K562 (cell line): ENCODE measurements around the gene MLYCD. TPM values are rescaled to one million over a fixed set of nuclear protein-coding genes. Genes with fewer than 3 reads are reported as not detected.

ENCODE experiments used
- ATAC-seq: fragments of 200-7000 bp; cut with Tn5 transposase; 3 replicates; pipeline ENCODE4 v1.9.1; 2020; ENCODE audit warnings: moderate library complexity
- BruUV-seq: library from RNA; stranded (reverse); fragments of 400-500 nt; replicated peaks from 2 replicates; lab custom pipeline; 2021; lab: Mats Ljungman, UMichigan
- CTCF ChIA-PET: fragments of 300-600 bp; formaldehyde crosslinking; extraction: SDS; loops from one replicate; lab custom pipeline; 2021; ENCODE audit warnings: low intra/inter-chr PET ratio; lab: Yijun Ruan, JAX
- POLR2A ChIA-PET: fragments of 300-600, 350-650 bp; sonication (Branson Sonifier 250); formaldehyde crosslinking; extraction: SDS; loops from one replicate; lab custom pipeline; 2021; ENCODE audit warnings: antibody characterized with exemption, inconsistent platforms; lab: Yijun Ruan, JAX
- DNase-seq, 4 experiments: peaks; one replicate each; pipeline versions ENCODE4 v3.0.0 to v3.0.0-alpha.2; 2011 to 2018; ENCODE audit warnings: low spot score in 3 of 4, mixed read lengths in 3 of 4; ENCODE audit errors: extremely low read depth in 1 of 4
- FAIRE-seq: peaks from 2 replicates; lab custom pipeline; 2011; peaks lifted over from hg19 to GRCh38; lab: Jason Lieb, UNC
- H2AFZ ChIP-seq: 2 replicates; pipeline ENCODE4 v1.6.0; 2011; ENCODE audit warnings: low read depth, low read length, control low read depth, inconsistent platforms
- H3K27ac ChIP-seq: fragments of 200-600 bp; 3 replicates; pipeline ENCODE4 v1.8.0; 2011; ENCODE audit warnings: low read depth, mild to moderate bottlenecking, control low read depth, inconsistent platforms, low read length, moderate library complexity, mixed read lengths; ENCODE audit errors: extremely low read depth
- H3K27me3 ChIP-seq, 2 experiments: fragments of 300-600 bp in 1 of 2; 2 replicates in 1 of 2; 3 replicates in 1 of 2; pipeline versions ENCODE4 v1.6.0 to v1.8.0; 2011; ENCODE audit warnings: inconsistent platforms in 2 of 2, low read length in 2 of 2, mild to moderate bottlenecking in 1 of 2, mixed read lengths in 1 of 2, moderate library complexity in 1 of 2; ENCODE audit not compliant: control insufficient read depth in 2 of 2, insufficient read depth in 2 of 2
- H3K36me3 ChIP-seq: fragments of 300-600 bp; 3 replicates; pipeline ENCODE4 v1.8.0; 2011; ENCODE audit warnings: mild to moderate bottlenecking, low read length, inconsistent platforms; ENCODE audit not compliant: control insufficient read depth, insufficient read depth
- H3K4me1 ChIP-seq, 2 experiments: fragments of 200-600 bp in 1 of 2; replicated peaks in 1 of 2; 2 replicates in 1 of 2; 3 replicates in 1 of 2; pipeline versions ENCODE4 v1.5.1 to v1.8.0; 2011; ENCODE audit warnings: inconsistent platforms in 2 of 2, low read length in 2 of 2, mild to moderate bottlenecking in 1 of 2, mixed read lengths in 1 of 2, moderate library complexity in 1 of 2; ENCODE audit not compliant: control insufficient read depth in 2 of 2, insufficient read depth in 2 of 2
- H3K4me2 ChIP-seq: 2 replicates; pipeline ENCODE4 v1.6.1; 2011; ENCODE audit warnings: low read length, control low read depth, inconsistent platforms, mixed read lengths; ENCODE audit not compliant: insufficient read depth
- H3K4me3 ChIP-seq: fragments of 200-600 bp; sonication (generic), shearing (Covaris generic); 2 replicates; pipeline ENCODE4 v1.5.1; 2016; ENCODE audit warnings: control low read depth, inconsistent platforms
- H3K79me2 ChIP-seq: fragments of 200-600 bp; 3 replicates; pipeline ENCODE4 v1.8.0; 2011; ENCODE audit warnings: low read length, inconsistent platforms; ENCODE audit not compliant: control insufficient read depth, insufficient read depth
- H3K9ac ChIP-seq, 2 experiments: 2 replicates each; pipeline versions ENCODE4 v1.6.0 to v1.6.1; 2011; ENCODE audit warnings: low read depth in 2 of 2, low read length in 2 of 2, control low read depth in 1 of 2, inconsistent platforms in 1 of 2, mild to moderate bottlenecking in 1 of 2, mixed read lengths in 1 of 2; ENCODE audit not compliant: insufficient read depth in 1 of 2
- H3K9me1 ChIP-seq: one replicate; pipeline ENCODE4 v1.6.0; 2011; ENCODE audit warnings: inconsistent platforms, mild to moderate bottlenecking, low read length, moderate library complexity; ENCODE audit not compliant: control insufficient read depth, insufficient read depth
- H3K9me3 ChIP-seq: replicated peaks from 2 replicates; pipeline ENCODE4 v1.5.1; 2011; ENCODE audit warnings: low read depth, low read length, inconsistent platforms; ENCODE audit not compliant: control insufficient read depth, insufficient read depth
- H4K20me1 ChIP-seq: replicated peaks from 2 replicates; pipeline ENCODE4 v1.6.1; 2011; ENCODE audit warnings: low read length, inconsistent platforms, mixed read lengths; ENCODE audit not compliant: control insufficient read depth, insufficient read depth
- BRF1 ChIP-seq: IDR thresholded peaks from 3 replicates; pipeline ENCODE4 v1.6.1; 2011; ENCODE audit warnings: borderline replicate concordance, mild to moderate bottlenecking; ENCODE audit not compliant: insufficient read length; ENCODE audit errors: extremely low read depth
- CBFA2T2 ChIP-seq: fragments of 450-650 bp; conservative IDR thresholded peaks from 2 replicates; pipeline ENCODE4 v1.6.1; 2017; ENCODE audit warnings: mild to moderate bottlenecking
- CREB3 ChIP-seq: fragments of 450-650 bp; conservative IDR thresholded peaks from 2 replicates; pipeline ENCODE4 v1.6.1; 2016; ENCODE audit warnings: missing genetic modification characterization, low read depth, mild to moderate bottlenecking, missing compliant biosample characterization, moderate library complexity
- E2F6 ChIP-seq, 2 experiments: IDR thresholded peaks; 2 replicates each; pipeline ENCODE4 v1.6.1; 2011; ENCODE audit warnings: borderline replicate concordance in 1 of 2, control low read depth in 1 of 2, low read depth in 1 of 2, low read length in 1 of 2, mild to moderate bottlenecking in 1 of 2, mixed read lengths in 1 of 2, moderate library complexity in 1 of 2; ENCODE audit not compliant: insufficient read depth in 1 of 2, insufficient read length in 1 of 2, poor library complexity in 1 of 2, severe bottlenecking in 1 of 2; ENCODE audit errors: extremely low read depth in 1 of 2
- MAFF ChIP-seq: IDR thresholded peaks from 2 replicates; pipeline ENCODE4 v1.6.1; 2012; ENCODE audit warnings: low read length, improper control_type of control experiment
- MAX ChIP-seq: sonication (generic); formaldehyde crosslinking; IDR thresholded peaks from 2 replicates; pipeline ENCODE4 v1.9.0; 2022; ENCODE audit warnings: mild to moderate bottlenecking, missing genetic modification reagents
- NKRF ChIP-seq: fragments of 450-650 bp; IDR thresholded peaks from 2 replicates; pipeline ENCODE4 v1.6.1; 2016; ENCODE audit warnings: borderline replicate concordance
- NR1H2 ChIP-seq: sonication (generic); formaldehyde crosslinking; IDR thresholded peaks from 2 replicates; pipeline ENCODE4 v1.4.0; 2020; ENCODE audit warnings: mild to moderate bottlenecking, missing genetic modification reagents
- SRSF7 ChIP-seq: fragments of 200-400 bp; formaldehyde crosslinking; optimal IDR thresholded peaks from 2 replicates; pipeline ENCODE3; 2017; ENCODE audit warnings: mild to moderate bottlenecking, low read depth, low read length
- VEZF1 ChIP-seq: fragments of 200-800 bp; sonication (Bioruptor generic); IDR thresholded peaks from 2 replicates; pipeline ENCODE4 v1.6.1; 2017; ENCODE audit warnings: missing genetic modification characterization, missing compliant biosample characterization
- ZBTB9 ChIP-seq: fragments of 450-650 bp; formaldehyde crosslinking; IDR thresholded peaks from 2 replicates; pipeline ENCODE4 v1.4.0; 2020; ENCODE audit warnings: mild to moderate bottlenecking, moderate library complexity
- ZNF740 ChIP-seq, 3 experiments: fragments of 200-800 bp in 1 of 3; sonication (Bioruptor generic) in 1 of 3; sonication (generic) in 1 of 3; formaldehyde crosslinking in 1 of 3; IDR thresholded peaks; 2 replicates each; pipeline versions ENCODE4 v1.6.1 to v1.8.0; 2016 to 2022; ENCODE audit warnings: mild to moderate bottlenecking in 2 of 3, missing compliant biosample characterization in 2 of 3, missing genetic modification characterization in 2 of 3, missing genetic modification reagents in 1 of 3
- WGBS: fragments of 100-300 bp; shearing (Covaris generic); methylation state at CpG from one replicate; pipeline ENCODE4 v1.1.6; 2016; ENCODE audit warnings: low coverage, mixed read lengths; ENCODE audit not compliant: insufficient coverage; ENCODE audit errors: missing lambda C conversion rate; 5-methylcytosine and 5-hydroxymethylcytosine counted together
- in situ Hi-C: fragments of 300-500 bp; cut with MboI; formaldehyde crosslinking; loops from 4 replicates; pipeline ENCODE4 v1.15.0; 2018; ENCODE audit warnings: inconsistent platforms, mixed read lengths
- intact Hi-C: fragments of 100-400 bp; cut with micrococcal nuclease; formaldehyde crosslinking; loops from 2 replicates; pipeline ENCODE4 v1.14.2; 2022
- polyA plus RNA-seq, 8 experiments: library from polyadenylated mRNA; depleted of rRNA in 4 of 8; stranded (reverse) in 5 of 8; unstranded in 3 of 8; fragments of >200 nt; fragmentation: Nextera tagmentation in 2 of 8; fragmentation: Illumina TruSeq in 1 of 8; extraction: Ambion mirVana in 2 of 8; extraction: Trizol in 1 of 8; gene quantifications; 2 replicates each; pipeline versions ENCODE4 v1.2.1 to v1.2.3, GENCODE V29; 2011 to 2014; ENCODE audit warnings: inconsistent platforms in 1 of 8, missing spikeins in 1 of 8
- total RNA-seq, 7 experiments: library from RNA; depleted of rRNA in 6 of 7; stranded (reverse); fragments of >200 nt in 6 of 7; fragmentation: Illumina TruSeq in 2 of 7; extraction: Trizol in 2 of 7; gene quantifications; 2 replicates each; pipeline versions ENCODE4 v1.2.1 to v1.2.3, GENCODE V29; 2011 to 2021; ENCODE audit warnings: low replicate concordance in 1 of 7

The MLYCD gene
- total and polyA plus RNA-seq, 9 of the 15 experiments (the other 6 are each of a cell fraction or from before 2014, with no cell fraction given): 0.15 to 2.0 (median 1.0) TPM

- ChIA-PET POLR2A (interaction anchor here (0.6 to 0.8 kb wide), 2 partner anchors 14 to 288 kb away, joined by 3 read pairs; no protein-coding TSS in a partner anchor), CTCF (interaction anchor here (0.6 kb wide), 1 partner anchor 266 kb away, joined by 4 read pairs; no protein-coding TSS in a partner anchor)
- no peak for ATAC-seq
- Histone ChIP-seq H3K9me1 (no peaks in the 10 kb centered on the region), H3K9ac (no peak overlapping the region), H3K27me3 (peaks cover 7 to 18% of the 10 kb centered on the region in 2 experiments; a peak in 3 of 5 replicates), H3K27ac (no peak overlapping the region), H3K4me1 (no peaks in the 10 kb centered on the region; a peak in 1 of 5 replicates), H3K4me3 (no peak overlapping the region), H3K79me2 (no peaks in the 10 kb centered on the region), H2AFZ (no peak overlapping the region), H3K4me2 (no peak overlapping the region), H3K36me3 (no peaks in the 10 kb centered on the region), H3K9me3 (no peaks in the 10 kb centered on the region), H4K20me1 (no peaks in the 10 kb centered on the region; the same call in none of the 2 replicates)
- intact Hi-C loops (no loop called here), in situ Hi-C loops (no loop called here)
- no peak for DNase-seq
- BruUV-seq: no TSS peak
- no peak for FAIRE-seq
- WGBS: 14% methylated on average over 2 of the region's 2 CpGs
- no peak for TF ChIP-seq ZBTB9 (CRISPR knock-in tag)
- TF ChIP-seq MAFF: no peak
- TF ChIP-seq NKRF: no peak
- TF ChIP-seq CREB3: no peak
- TF ChIP-seq ZNF740 (CRISPR knock-in tag; IDR thresholded peaks at IDR 0.05): no peak
- no peak for TF ChIP-seq ZNF740 (tag; IDR thresholded peaks at IDR 0.05)
- TF ChIP-seq BRF1: no peak
- TF ChIP-seq MAX (CRISPR knock-in tag): no peak
- no peak for TF ChIP-seq VEZF1 (CRISPR knock-in tag)
- no peak for TF ChIP-seq CBFA2T2
- no peak for TF ChIP-seq NR1H2 (CRISPR knock-in tag)
- TF ChIP-seq SRSF7: no peak
- no peak for TF ChIP-seq E2F6 (IDR thresholded peaks at IDR 0.05; ENCODE audit: borderline replicate concordance in 1 of 2, extremely low read depth in 1 of 2, insufficient read depth in 1 of 2, insufficient read length in 1 of 2, low read depth in 1 of 2, low read length in 1 of 2, poor library complexity in 1 of 2, severe bottlenecking in 1 of 2)
Observed at GRCh38 chr16:83908798-83909197, 9.9 kb downstream of the MLYCD start.
